HG03520 (cell line): Measurements from ENCODE around the gene C10orf90.

Source experiments
- ATAC-seq: cut with Tn5 transposase; IDR thresholded peaks from one replicate; pipeline ENCODE4 v1.9.1; 2021; ENCODE audit warnings: mild to moderate bottlenecking, moderate library complexity; ENCODE audit not compliant: unreplicated experiment

C10orf90 gene

GRCh38 chr10:126638542-126638941 is 32.0 kb downstream of the C10orf90 start:
- no peak for ATAC-seq

- no peak for ATAC-seq
These were observed 33.0 kb downstream of the C10orf90 start for GRCh38 chr10:126637501-126637900.

- ATAC-seq: no peak
These were observed 35.6 kb downstream of the C10orf90 start for GRCh38 chr10:126634911-126635310.

DNA sequence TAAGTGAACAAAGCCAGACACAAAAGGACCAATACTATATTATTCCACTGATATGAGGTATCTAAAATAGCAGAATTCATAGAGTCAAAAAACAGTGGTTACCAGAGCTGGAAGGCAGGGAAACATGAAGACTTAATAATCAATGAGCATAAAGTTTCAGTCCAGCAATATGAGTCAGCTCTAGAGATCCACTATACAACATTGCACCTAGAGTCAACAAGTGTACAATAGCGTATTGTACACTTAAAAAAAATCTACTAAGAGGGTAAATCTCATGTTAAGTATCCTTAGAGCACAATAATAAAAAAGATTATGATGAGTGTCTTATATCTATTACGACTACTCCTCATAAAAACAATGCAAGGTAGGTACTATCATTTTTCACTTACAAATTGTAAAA is 36.1 kb downstream of the C10orf90 start:
- ATAC-seq: no peak

GRCh38 chr10:126632705-126633104 is 37.8 kb downstream of the C10orf90 start:
- ATAC-seq: no peak

- no peak for ATAC-seq
These were observed 40.4 kb downstream of the C10orf90 start for GRCh38 chr10:126629925-126630624.

- ATAC-seq: no peak
These were observed 41.7 kb downstream of the C10orf90 start for GRCh38 chr10:126628746-126629145.

DNA sequence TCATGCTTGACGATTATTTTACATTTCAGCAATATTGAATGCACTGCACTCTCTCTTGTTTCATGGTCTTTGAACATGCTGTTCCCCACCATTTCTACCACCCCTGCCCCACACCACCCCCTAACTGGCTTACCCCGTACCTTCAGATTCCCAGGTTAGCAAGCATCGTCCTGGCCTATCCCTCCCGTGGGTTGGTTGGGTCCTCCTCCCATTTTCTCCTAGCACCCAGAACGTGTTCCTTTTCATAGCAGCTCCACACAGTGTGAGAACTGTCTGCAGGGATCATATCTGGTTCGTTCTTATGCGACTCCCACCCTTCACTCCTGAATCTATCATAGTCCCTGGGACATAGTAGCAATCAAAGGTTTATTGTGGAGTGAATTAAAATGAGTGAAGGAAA is 48.6 kb downstream of the C10orf90 start:
- ATAC-seq: no peak

DNA sequence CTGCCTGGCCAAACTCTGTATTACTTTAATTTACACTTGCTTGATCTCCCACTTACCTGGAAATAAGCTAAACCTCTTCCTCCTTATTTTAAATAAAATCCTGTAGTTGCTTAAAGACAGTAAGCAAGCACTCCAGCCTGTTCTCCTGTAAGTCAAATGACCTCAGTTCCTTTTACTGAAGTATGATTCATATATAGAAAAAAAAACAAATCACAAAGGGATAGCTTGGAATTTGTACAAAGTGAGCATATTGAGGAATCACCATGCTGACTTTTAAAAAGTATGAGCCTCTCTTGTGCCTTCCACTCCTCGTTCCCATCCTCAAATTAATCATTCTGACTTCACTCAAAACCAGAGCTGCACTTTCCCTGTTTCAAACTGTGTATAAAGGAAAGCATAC is 52.0 kb downstream of the C10orf90 start:
- ATAC-seq: no peak

DNA sequence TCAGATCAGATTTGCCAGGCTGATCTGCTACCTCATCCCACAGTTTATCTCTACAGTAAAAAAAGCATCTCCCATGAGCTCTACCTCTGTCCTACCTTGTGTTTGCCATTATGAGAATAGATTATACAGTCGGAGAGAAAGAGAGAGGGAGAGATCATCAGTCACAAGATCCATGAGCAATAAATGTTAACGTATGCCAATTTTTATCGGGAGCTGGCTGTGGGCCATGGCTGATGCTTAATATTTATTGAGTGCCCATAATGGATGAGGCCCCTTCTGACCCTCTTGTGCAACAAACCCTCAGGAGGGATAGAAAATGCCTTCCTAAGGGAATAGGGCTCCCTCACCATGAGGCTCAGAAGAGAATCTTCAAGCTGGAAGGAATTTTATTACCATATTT is 52.8 kb downstream of the C10orf90 start:
- ATAC-seq: no peak

DNA sequence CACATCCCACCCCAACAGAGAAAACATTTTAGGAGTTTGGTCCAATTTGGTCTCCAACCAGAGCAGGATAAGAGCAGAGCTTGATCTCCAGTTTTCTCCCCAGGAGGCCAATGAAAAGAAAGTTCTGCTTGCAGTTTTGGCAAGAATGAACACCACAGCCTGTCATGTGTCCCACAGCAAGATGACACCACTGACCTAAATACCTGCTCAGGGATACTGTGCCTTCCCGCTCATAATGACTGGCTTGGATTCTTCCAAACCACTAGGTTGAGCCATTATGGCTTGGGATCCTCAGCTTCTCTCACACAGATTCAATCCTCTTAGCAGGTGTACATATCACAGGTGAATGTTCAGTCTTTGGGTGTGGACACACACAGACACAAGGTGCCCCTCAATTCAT is 53.3 kb downstream of the C10orf90 start:
- no peak for ATAC-seq

GRCh38 chr10:126616737-126617136 is 53.8 kb downstream of the C10orf90 start:
- no peak for ATAC-seq

DNA sequence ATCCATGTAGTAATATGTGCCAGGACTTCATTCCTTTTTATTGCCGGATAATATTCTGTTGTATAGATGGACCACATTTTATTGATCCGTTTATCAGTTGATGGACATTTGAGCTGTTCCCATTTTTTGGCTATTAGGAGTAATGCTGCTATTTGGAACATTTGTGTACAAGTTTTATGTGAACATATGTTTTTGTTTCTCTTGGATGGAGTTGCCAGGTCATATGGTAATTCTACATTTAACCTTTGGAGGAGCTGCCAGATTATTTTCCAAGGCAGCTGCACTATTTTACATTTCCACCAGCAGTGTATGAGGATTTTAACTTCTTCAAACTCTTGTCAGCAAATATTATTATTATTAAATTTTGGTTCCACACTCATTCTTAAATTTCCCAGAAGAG is 59.2 kb downstream of the C10orf90 start:
- ATAC-seq: no peak

DNA sequence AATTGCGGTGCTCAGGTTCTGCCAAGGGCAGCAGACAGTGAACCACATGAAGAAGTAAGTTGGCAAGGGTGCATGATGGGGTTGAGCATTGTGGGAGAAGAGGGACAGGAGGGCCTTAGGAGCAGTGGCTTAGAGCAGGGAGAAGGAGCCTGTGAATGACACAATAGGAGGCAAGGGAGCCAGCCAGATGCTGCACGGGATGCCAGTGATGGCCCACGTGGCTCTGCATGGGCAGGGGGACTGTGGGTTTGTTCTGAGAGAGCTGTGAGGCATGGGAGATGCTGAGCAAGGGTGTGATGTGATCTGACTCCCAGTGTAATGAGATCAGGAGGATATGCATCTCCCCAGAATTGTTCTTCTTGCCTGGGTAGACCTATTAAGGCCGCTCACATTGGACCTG is 60.9 kb downstream of the C10orf90 start:
- no peak for ATAC-seq

GRCh38 chr10:126599949-126600682 is 70.4 kb downstream of the C10orf90 start:
- no peak for ATAC-seq

- ATAC-seq: no peak
These were observed 72.5 kb downstream of the C10orf90 start for GRCh38 chr10:126598009-126598408.

- no peak for ATAC-seq
These were observed 73.3 kb downstream of the C10orf90 start for GRCh38 chr10:126597211-126597610.

DNA sequence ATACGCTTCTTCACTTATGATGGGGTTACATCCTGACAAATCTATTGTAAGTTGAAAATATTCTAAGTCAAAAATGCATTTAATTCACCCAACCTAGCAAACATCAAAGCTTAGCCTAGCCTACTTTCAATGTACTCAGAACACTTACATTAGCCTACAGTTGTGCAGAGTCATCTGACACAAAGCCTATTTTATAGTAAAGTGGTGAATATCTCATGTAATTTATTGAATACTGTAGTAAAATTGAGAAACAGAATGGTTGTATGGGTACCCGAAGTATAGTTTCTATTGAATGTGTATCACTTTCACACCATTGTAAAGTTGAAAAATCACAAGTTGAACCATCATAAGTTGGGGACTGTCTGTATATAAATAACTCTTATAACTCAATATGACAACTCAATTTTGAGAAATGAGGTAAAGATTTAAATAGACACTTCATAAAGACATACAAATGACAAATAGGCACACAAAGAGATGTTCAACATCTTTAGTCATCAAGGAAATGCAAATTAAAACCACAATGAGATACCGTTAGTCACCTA is 73.9 kb downstream of the C10orf90 start:
- no peak for ATAC-seq

DNA sequence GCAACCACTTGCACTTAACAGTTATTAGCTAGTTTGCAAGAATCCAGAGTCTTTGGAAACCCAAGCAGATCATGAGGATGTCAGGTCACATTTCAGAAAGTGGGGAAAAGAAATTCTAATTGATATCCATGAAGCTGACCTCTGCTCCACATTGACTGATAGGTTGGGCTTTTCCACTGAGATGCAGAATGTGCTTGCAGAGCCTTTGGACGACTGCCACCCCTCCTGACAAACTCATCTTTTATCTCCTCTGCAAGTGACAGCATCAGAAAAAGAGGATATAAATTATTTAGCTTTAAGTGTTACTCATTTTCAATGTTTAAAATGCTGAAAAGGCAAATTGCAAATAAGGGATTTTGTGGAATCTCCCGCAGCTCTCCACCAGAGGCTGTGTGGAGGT is 75.3 kb downstream of the C10orf90 start:
- no peak for ATAC-seq

- no peak for ATAC-seq
These were observed 76.4 kb downstream of the C10orf90 start for GRCh38 chr10:126593968-126594701.

DNA sequence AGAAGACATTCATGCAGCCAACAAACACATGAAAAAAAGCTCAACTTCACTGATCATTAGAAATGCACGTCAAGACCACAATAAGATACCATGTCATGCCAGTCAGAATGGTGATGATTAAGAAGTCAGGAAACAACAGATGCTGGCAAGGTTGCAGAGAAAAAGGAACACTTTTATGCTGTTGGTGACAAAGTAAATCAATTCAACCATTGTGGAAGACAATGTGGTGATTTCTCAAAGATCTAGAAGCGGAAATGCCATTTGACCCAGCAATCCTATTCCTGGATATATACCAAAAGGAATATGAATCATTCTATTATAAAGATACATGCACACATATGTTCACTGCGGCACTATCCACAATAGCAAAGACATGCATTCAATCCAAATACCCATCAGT is 77.6 kb downstream of the C10orf90 start:
- no peak for ATAC-seq

GRCh38 chr10:126588024-126588423 is 82.5 kb downstream of the C10orf90 start:
- ATAC-seq: no peak
